ENCODE results near the gene NXPE3. TPM values are rescaled to one million over a fixed set of nuclear protein-coding genes. Genes with fewer than 3 reads are reported as not detected.

NXPE3 gene
- total RNA-seq, 1 experiment from 2014 or later: 15.9 TPM

DNA sequence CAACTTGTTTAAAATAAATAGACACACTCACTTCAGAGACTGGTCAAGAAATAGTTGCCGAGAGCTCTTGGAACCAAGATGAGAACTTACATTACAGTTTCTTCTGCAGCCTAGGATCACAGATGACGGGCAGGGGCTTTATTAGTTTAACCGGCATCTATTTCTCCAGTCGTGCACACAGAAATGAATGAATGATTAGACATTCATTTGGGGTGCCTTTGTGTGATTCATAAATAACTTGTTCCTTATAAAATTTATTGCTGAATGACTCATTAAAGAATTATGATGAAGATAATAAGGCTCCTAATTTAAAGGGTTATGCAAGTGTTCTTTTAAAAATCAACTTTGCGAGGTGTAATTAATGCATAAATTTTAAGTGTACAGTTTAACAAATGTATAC, 91.1 kb downstream of the NXPE3 start:
- no CpG with 5 or more reads among the region's 5 CpGs for WGBS (ENCODE audit: extremely low coverage, insufficient read length, low lambda C conversion rate)
- no peaks in the 10 kb centered on the region for H3K27me3 Mint-ChIP-seq (ENCODE audit: low read depth)
- H3K27ac Mint-ChIP-seq: no peak overlapping the region
- DNase-seq: no peak
- peaks cover 3 to 4% of the 10 kb centered on the region in 2 experiments; a peak in 3 of 4 replicates for H3K4me1 Mint-ChIP-seq
- no peak overlapping the region for H3K27ac ChIP-seq (ENCODE audit: insufficient read length, low read depth, low read length)
- no peaks in the 10 kb centered on the region for H3K79me1 ChIP-seq (ENCODE audit: insufficient read depth, low read depth, low read length, poor library complexity, severe bottlenecking)
- no peak overlapping the region for H3K18ac ChIP-seq (ENCODE audit: insufficient read length, low read depth, low read length)
- H2BK120ac ChIP-seq (ENCODE audit: low read depth, low read length, poor library complexity, severe bottlenecking): no peak overlapping the region
- no peaks in the 10 kb centered on the region for H3K9me3 Mint-ChIP-seq
- H3T11ph ChIP-seq (ENCODE audit: low read length): no peak overlapping the region
- TF ChIP-seq, protein P1, sequence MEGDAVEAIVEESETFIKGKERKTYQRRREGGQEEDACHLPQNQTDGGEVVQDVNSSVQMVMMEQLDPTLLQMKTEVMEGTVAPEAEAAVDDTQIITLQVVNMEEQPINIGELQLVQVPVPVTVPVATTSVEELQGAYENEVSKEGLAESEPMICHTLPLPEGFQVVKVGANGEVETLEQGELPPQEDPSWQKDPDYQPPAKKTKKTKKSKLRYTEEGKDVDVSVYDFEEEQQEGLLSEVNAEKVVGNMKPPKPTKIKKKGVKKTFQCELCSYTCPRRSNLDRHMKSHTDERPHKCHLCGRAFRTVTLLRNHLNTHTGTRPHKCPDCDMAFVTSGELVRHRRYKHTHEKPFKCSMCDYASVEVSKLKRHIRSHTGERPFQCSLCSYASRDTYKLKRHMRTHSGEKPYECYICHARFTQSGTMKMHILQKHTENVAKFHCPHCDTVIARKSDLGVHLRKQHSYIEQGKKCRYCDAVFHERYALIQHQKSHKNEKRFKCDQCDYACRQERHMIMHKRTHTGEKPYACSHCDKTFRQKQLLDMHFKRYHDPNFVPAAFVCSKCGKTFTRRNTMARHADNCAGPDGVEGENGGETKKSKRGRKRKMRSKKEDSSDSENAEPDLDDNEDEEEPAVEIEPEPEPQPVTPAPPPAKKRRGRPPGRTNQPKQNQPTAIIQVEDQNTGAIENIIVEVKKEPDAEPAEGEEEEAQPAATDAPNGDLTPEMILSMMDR (conservative IDR thresholded peaks at IDR 0.05): no peak
- H3K9ac ChIP-seq (ENCODE audit: extremely low read depth, insufficient read length, low read length): no peak overlapping the region
- H4K20me1 ChIP-seq (ENCODE audit: control insufficient read depth, insufficient read depth, insufficient read length): no peaks in the 10 kb centered on the region
- no peak overlapping the region for H3K56ac ChIP-seq (ENCODE audit: insufficient read length, low read depth, low read length)
- H3K4me2 ChIP-seq (ENCODE audit: insufficient read depth, insufficient read length, low read length): no peak overlapping the region
- H3K4me1 ChIP-seq (ENCODE audit: insufficient read depth, low read length): no peaks in the 10 kb centered on the region
- H3K36me3 Mint-ChIP-seq (ENCODE audit: insufficient read depth in 1 of 3, low read depth in 3 of 3): no peaks in the 10 kb centered on the region
- H3K9me3 ChIP-seq (ENCODE audit: control insufficient read depth, low read depth, low read length): no peaks in the 10 kb centered on the region
- no peaks in the 10 kb centered on the region for H3K23me2 ChIP-seq (ENCODE audit: insufficient read length, low read depth, low read length, poor library complexity, severe bottlenecking)
- H3K79me2 ChIP-seq (ENCODE audit: insufficient read depth, low read length): no peaks in the 10 kb centered on the region
- H3K4ac ChIP-seq (ENCODE audit: low read depth, low read length): no peak overlapping the region
- no peak overlapping the region for H3K23ac ChIP-seq (ENCODE audit: insufficient read length, low read depth, low read length)
- no peak overlapping the region for H4K5ac ChIP-seq (ENCODE audit: insufficient read length, low read depth, low read length)
- no peak overlapping the region for H2BK5ac ChIP-seq (ENCODE audit: insufficient read length, low read length)
- no peak overlapping the region for H2AK5ac ChIP-seq (ENCODE audit: insufficient read length, low read length)
- no peak overlapping the region for H2BK15ac ChIP-seq (ENCODE audit: low read depth, low read length)
- H3K4me3 Mint-ChIP-seq: no peak overlapping the region
- no peak overlapping the region for H4K8ac ChIP-seq (replicated peaks; ENCODE audit: insufficient read length, low read depth, low read length)
- H4K91ac ChIP-seq (ENCODE audit: insufficient read length, low read depth, low read length): no peak overlapping the region
- no peak overlapping the region for H2BK12ac ChIP-seq (ENCODE audit: insufficient read length, low read depth, low read length)
- H3K14ac ChIP-seq (ENCODE audit: insufficient read depth, low read length): no peak overlapping the region
- H2BK20ac ChIP-seq (ENCODE audit: low read depth, low read length, poor library complexity, severe bottlenecking): no peak overlapping the region
- no peak overlapping the region for H2AFZ ChIP-seq (ENCODE audit: low read length)
- H3K27me3 ChIP-seq (ENCODE audit: insufficient read depth, low read length): no peaks in the 10 kb centered on the region
